Endothelial cell of umbilical vein (primary cell): ENCODE results near the gene RFXANK. TPM values are rescaled to one million over a fixed set of nuclear protein-coding genes. Genes with fewer than 3 reads are reported as not detected.

Experiments used
- BruUV-seq: library from RNA; stranded (reverse); fragments of 400-500 nt; replicated peaks from 2 replicates; lab custom pipeline; 2021; lab: Mats Ljungman, UMichigan
- CTCF ChIA-PET: fragments of 300-600, 350-600 bp; sonication (Branson Sonifier 250); formaldehyde crosslinking; loops from one replicate; lab custom pipeline; 2021; ENCODE audit warnings: antibody characterized with exemption, inconsistent platforms; lab: Charles Lee
- POLR2A ChIA-PET: fragments of 300-600, 350-600 bp; sonication (Branson Sonifier 250); formaldehyde crosslinking; loops from one replicate; lab custom pipeline; 2021; ENCODE audit warnings: antibody characterized with exemption, inconsistent platforms; lab: Charles Lee
- DNase-seq: peaks from one replicate; pipeline ENCODE4 v3.0.0-alpha.2; 2011; ENCODE audit warnings: low read depth, low spot score
- FAIRE-seq: peaks from 2 replicates; lab custom pipeline; 2011; peaks lifted over from hg19 to GRCh38; lab: Jason Lieb, UNC
- H2AFZ ChIP-seq: 2 replicates; pipeline ENCODE4 v1.6.0; 2012; ENCODE audit warnings: low read depth, low read length, control low read depth, inconsistent platforms
- H3K27ac ChIP-seq: 2 replicates; pipeline ENCODE4 v1.5.1; 2011; ENCODE audit warnings: low read depth, mild to moderate bottlenecking, control low read depth, low read length, moderate library complexity; ENCODE audit not compliant: insufficient read depth
- H3K27me3 ChIP-seq, 2 experiments: 2 replicates each; pipeline versions ENCODE4 v1.6.0 to v1.6.1; 2011; ENCODE audit warnings: low read length in 2 of 2, mixed read lengths in 1 of 2; ENCODE audit not compliant: control insufficient read depth in 2 of 2, insufficient read depth in 2 of 2
- H3K36me3 ChIP-seq, 2 experiments: 2 replicates in 1 of 2; 3 replicates in 1 of 2; pipeline ENCODE4 v1.5.1; 2011; ENCODE audit warnings: low read length in 2 of 2, mild to moderate bottlenecking in 1 of 2, moderate library complexity in 1 of 2; ENCODE audit not compliant: control insufficient read depth in 2 of 2, insufficient read depth in 2 of 2; ENCODE audit errors: extremely low read depth in 1 of 2
- H3K4me1 ChIP-seq: 3 replicates; pipeline ENCODE4 v1.5.1; 2011; ENCODE audit warnings: mild to moderate bottlenecking, low read length; ENCODE audit not compliant: control insufficient read depth, insufficient read depth; ENCODE audit errors: extremely low read depth
- H3K4me2 ChIP-seq: 2 replicates; pipeline ENCODE4 v1.6.1; 2011; ENCODE audit warnings: low read length, control low read depth, mixed read lengths; ENCODE audit not compliant: insufficient read depth
- H3K4me3 ChIP-seq, 3 experiments: fragments of 200-600 bp in 1 of 3; sonication (generic), shearing (Covaris generic) in 1 of 3; replicated peaks in 1 of 3; 2 replicates each; pipeline ENCODE4 v1.5.1; 2011 to 2016; ENCODE audit warnings: control low read depth in 3 of 3, low read length in 3 of 3, mild to moderate bottlenecking in 2 of 3, inconsistent platforms in 1 of 3, low read depth in 1 of 3, moderate library complexity in 1 of 3; ENCODE audit not compliant: insufficient read depth in 1 of 3
- H3K79me2 ChIP-seq: 2 replicates; pipeline ENCODE4 v1.6.0; 2012; ENCODE audit warnings: low read length, inconsistent platforms; ENCODE audit not compliant: control insufficient read depth, insufficient read depth
- H3K9ac ChIP-seq: replicated peaks from 2 replicates; pipeline ENCODE3; 2011; ENCODE audit warnings: low read length, control low read depth; ENCODE audit not compliant: insufficient read depth; ENCODE audit errors: extremely low read depth
- H3K9me1 ChIP-seq: replicated peaks from 3 replicates; pipeline ENCODE4 v1.6.0; 2011; ENCODE audit warnings: mild to moderate bottlenecking, low read length; ENCODE audit not compliant: control insufficient read depth, insufficient read depth; ENCODE audit errors: extremely low read depth
- H3K9me3 ChIP-seq: replicated peaks from 2 replicates; pipeline ENCODE4 v1.5.1; 2012; ENCODE audit warnings: low read length, inconsistent platforms; ENCODE audit not compliant: control insufficient read depth, insufficient read depth
- H4K20me1 ChIP-seq: replicated peaks from 2 replicates; pipeline ENCODE3; 2011; ENCODE audit warnings: mild to moderate bottlenecking, low read length; ENCODE audit not compliant: control insufficient read depth, insufficient read depth; ENCODE audit errors: extremely low read depth
- CTCF ChIP-seq, 2 donors: IDR thresholded peaks; 1 replicate in 1 of 2; 2 replicates in 1 of 2; pipeline ENCODE4 v1.5.1; 2011; ENCODE audit warnings: low read length in 2 of 2, mild to moderate bottlenecking in 2 of 2, moderate library complexity in 2 of 2, control low read depth in 1 of 2, inconsistent platforms in 1 of 2, low read depth in 1 of 2; ENCODE audit not compliant: insufficient read depth in 1 of 2; ENCODE audit errors: extremely low read depth in 1 of 2
- EZH2 ChIP-seq: IDR thresholded peaks from 2 replicates; pipeline ENCODE4 v1.6.1; 2012; ENCODE audit warnings: borderline replicate concordance, low read depth, mild to moderate bottlenecking, moderate library complexity, low read length, inconsistent platforms; ENCODE audit not compliant: severe bottlenecking
- FOS ChIP-seq: IDR thresholded peaks from 2 replicates; pipeline ENCODE4 v1.6.1; 2011; ENCODE audit warnings: mild to moderate bottlenecking, low read length, moderate library complexity, borderline replicate concordance; ENCODE audit not compliant: insufficient read depth
- GATA2 ChIP-seq: IDR thresholded peaks from 2 replicates; pipeline ENCODE4 v1.7.0; 2011; ENCODE audit warnings: low read depth, mild to moderate bottlenecking, moderate library complexity, mixed read lengths, low read length; ENCODE audit not compliant: insufficient read length, insufficient read depth
- JUN ChIP-seq: IDR thresholded peaks from 2 replicates; pipeline ENCODE4 v1.6.1; 2011; ENCODE audit warnings: borderline replicate concordance, low read depth; ENCODE audit not compliant: insufficient read length, insufficient read depth
- MYC ChIP-seq: IDR thresholded peaks from one replicate; pipeline ENCODE4 v1.6.1; 2011; ENCODE audit warnings: mild to moderate bottlenecking, low read depth, low read length
- POLR2A ChIP-seq: IDR thresholded peaks from 2 replicates; pipeline ENCODE4 v1.6.1; 2012; ENCODE audit warnings: low read depth, mild to moderate bottlenecking, control low read depth, low read length
- POLR2AphosphoS5 ChIP-seq: IDR thresholded peaks from 2 replicates; pipeline ENCODE4 v1.6.1; 2012; ENCODE audit warnings: low read depth, mild to moderate bottlenecking, control low read depth, low read length, moderate library complexity; ENCODE audit not compliant: insufficient read depth
- dilution Hi-C: fragments of 300-500 bp; cut with MboI; formaldehyde crosslinking; loops from one replicate; pipeline ENCODE4 v1.15.0; 2019; ENCODE audit warnings: low sequenced_read_pairs; ENCODE audit not compliant: extremely low pct_ligation_motif_present
- intact Hi-C: fragments of 100-400 bp; cut with micrococcal nuclease; formaldehyde crosslinking; loops from one replicate; pipeline ENCODE4 v1.10.0; 2022
- polyA plus RNA-seq, 4 experiments: library from polyadenylated mRNA; depleted of rRNA in 3 of 4; stranded (reverse) in 3 of 4; unstranded in 1 of 4; fragments of >200 nt; gene quantifications; 2 replicates each; pipeline versions ENCODE4 v1.2.1 to v1.2.3, GENCODE V29; 2011 to 2012; ENCODE audit warnings: missing spikeins in 1 of 4
- total RNA-seq: library from RNA; stranded (reverse); gene quantifications from 2 replicates; pipeline ENCODE4 v1.2.3, GENCODE V29; 2021
- TF ChIP-seq, protein P1 (sequence below): IDR thresholded peaks from 2 replicates; pipeline ENCODE4 v1.6.1; 2011; ENCODE audit not compliant: insufficient read depth, insufficient read length

Gene RFXANK
- total and polyA plus RNA-seq, 2 donors (not counting 3 experiments of a cell fraction or from before 2014, with no cell fraction given), result 105 to 124 TPM

- no peaks in the 10 kb centered on the region for H3K9me1 ChIP-seq
- dilution Hi-C loops, result no loop called here
- peaks cover under 1% of the 10 kb centered on the region for H3K4me1 ChIP-seq
- DNase-seq (no peak), FAIRE-seq (no peak)
- TF ChIP-seq GATA2 (no peak), MYC (no peak), EZH2 (no peak), POLR2AphosphoS5 (no peak), CTCF (IDR thresholded peaks at IDR 0.05; ENCODE audit: extremely low read depth in 1 of 2, insufficient read depth in 1 of 2, low read depth in 1 of 2, low read length in 2 of 2) (no peak), POLR2A (no peak), JUN (no peak), FOS (no peak)
- TF ChIP-seq, protein P1, sequence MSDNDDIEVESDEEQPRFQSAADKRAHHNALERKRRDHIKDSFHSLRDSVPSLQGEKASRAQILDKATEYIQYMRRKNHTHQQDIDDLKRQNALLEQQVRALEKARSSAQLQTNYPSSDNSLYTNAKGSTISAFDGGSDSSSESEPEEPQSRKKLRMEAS, result no peak
- H3K4me2 ChIP-seq, result no peak overlapping the region
- H3K36me3 ChIP-seq, result no peaks in the 10 kb centered on the region
- intact Hi-C loops, result no loop called here
- H3K4me3 ChIP-seq, result no peak overlapping the region
- no peaks in the 10 kb centered on the region for H4K20me1 ChIP-seq
- no peak overlapping the region for H3K9ac ChIP-seq
- no peak overlapping the region for H3K27ac ChIP-seq
- peaks cover under 1% of the 10 kb centered on the region for H3K79me2 ChIP-seq
- H3K9me3 ChIP-seq, result no peaks in the 10 kb centered on the region
- peaks cover 5 to 11% of the 10 kb centered on the region in 2 experiments for H3K27me3 ChIP-seq
- ChIA-PET POLR2A (no interaction called here), CTCF (interaction anchor here (0.8 to 1.0 kb wide), 2 partner anchors 16 to 17 kb away, joined by 3 read pairs; no protein-coding TSS in a partner anchor)
- no peak overlapping the region for H2AFZ ChIP-seq
- no TSS peak for BruUV-seq
These were observed 15.8 kb downstream of the RFXANK start for GRCh38 chr19:19207637-19208572.
